HG03469 (cell line): ENCODE data around the gene TNRC18.
"Not testable (repeated sequence)": the region's sequence is repeated elsewhere in the genome, so short reads cannot be mapped to it uniquely, and the experiment has no call there.

ENCODE experiments used
- ATAC-seq: cut with Tn5 transposase; IDR thresholded peaks from one replicate; pipeline ENCODE4 v1.9.1; 2021; ENCODE audit warnings: mild to moderate bottlenecking, moderate library complexity, moderate number of reproducible peaks; ENCODE audit not compliant: unreplicated experiment

TNRC18 gene

DNA sequence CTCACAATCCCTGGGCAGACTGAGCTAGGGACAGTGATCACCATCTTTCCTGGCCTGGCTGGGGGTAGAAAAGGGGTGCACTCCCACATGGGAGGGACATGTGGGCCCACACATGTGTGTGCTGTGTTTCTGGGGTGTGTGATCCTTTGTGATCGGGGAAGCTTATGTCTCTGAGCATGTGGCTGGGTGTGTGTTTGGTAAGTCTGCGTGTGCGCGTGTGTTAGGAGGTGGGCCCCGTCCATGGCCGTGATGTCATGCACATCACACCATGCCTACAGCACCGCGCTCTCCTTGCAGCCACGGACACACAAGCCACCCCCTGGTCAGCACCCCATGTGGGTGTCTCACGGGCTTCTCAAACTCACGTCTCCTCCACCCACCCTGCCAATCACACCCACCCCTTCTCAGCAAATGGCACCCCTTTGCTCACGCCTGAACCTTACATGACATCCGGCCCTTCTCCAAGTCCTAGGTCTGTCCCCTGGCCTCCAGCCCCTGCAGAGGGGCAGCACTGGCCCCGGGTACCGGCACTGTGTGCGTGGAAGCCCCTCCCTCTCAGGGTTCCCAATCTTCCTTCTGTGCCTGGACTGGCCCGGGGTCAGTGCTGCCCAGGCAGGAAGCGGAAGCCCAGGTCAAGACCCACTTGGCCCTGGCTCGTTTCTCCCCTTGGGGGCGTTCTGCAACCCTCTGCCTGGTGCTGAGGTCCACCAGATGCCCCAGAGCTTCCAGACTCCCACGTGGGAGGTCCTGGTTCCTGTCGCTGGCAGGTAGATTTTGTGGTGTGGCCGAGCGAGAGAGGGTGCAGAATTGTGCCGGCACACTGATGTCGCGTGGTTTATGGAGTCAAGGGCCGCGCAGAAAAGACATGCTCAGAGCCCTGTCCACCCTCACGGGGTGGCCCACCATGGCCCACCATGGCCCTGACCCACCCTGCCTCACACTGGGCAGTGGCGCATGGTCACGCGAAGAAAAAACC, 128.3 kb downstream of the TNRC18 start:
- no peak for ATAC-seq

DNA sequence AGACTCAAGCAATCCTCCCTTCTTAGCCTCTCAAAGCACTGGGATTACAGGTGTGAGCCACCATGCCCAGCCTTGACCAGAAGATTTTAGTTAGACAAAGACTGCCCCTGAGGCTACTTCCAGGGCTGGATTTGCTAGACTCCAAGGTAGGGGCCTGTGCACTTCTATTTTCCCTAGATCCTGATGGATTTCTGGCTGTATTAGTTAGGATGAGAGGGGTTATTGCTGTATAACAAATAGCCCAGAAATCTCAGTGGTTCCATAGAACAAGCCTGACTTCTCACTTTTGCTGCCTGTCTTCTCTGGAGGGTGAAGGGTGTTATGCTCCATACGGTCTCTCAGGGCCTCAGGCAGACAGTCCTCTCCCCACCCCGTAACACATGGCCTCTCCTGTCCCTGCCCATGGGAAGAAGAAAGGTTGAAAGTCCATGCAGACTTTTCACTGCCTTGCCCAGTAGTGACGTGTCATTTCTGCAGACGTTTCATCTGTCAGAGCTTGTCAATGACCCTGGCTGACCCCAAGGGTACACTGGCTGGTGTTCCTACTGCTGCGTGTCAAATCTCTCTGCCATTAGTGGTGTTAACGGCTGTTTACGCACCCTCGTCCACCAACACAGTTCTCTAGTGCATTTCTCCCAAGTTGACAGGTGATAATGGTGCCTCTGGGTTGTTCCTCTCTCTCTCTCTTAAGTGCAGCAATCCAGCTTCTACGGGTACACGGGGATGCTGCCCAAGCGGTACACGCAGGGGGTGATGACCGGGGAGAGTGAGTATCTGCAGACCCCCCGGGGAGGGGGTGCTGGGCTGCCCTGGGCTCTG, 129.3 kb downstream of the TNRC18 start:
- no peak for ATAC-seq

DNA sequence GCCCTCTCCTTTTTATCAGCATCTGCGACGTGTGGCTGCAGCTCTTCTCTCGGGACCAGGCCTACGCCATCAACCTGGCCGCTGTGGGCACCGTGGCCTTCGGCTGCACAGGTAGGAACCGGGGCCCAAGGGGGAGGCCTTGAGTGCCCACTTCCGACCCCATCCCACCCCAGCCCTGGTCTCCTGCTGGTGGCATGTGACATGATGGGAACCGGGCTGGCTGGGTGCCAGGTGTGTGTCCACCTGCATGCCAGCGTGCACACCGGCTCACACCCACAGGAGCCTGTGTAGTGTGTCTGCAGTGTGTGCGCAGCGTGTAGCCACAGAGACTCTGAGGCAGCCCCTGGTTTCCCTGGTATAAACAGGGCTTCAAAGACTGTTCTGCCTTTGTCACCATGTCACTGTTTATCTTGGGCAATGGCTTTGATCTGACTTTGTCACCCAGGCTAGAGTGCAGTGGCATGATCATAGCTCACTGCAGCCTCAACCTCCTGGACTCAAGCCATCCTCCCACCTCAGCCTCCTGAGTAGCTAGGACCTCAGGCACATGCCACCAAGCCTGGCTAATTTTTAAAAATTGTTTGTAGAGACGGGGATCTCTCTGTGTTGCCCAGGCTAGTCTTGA, 131.8 kb downstream of the TNRC18 start:
- not testable (repeated sequence) for ATAC-seq

DNA sequence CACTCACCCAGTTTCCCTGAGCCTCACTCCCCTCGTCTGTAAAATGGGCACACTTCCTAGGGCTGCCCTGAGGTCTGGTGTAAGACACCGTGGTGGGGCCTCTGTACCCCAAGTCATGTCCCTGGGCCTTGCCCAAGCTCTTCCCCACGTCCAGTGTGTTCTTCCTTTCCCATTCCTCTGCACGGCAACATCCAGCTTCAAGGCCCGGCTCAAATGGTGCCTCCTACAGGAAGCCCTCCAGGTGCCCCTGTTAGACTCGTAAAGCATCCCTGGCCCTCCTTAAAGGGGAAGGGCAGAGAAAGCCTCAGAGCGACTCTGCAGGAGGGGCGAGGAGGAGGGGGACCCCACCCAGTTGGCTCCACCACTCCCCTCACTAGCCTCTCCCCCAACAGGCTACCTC, 132.3 kb downstream of the TNRC18 start:
- no peak for ATAC-seq

DNA sequence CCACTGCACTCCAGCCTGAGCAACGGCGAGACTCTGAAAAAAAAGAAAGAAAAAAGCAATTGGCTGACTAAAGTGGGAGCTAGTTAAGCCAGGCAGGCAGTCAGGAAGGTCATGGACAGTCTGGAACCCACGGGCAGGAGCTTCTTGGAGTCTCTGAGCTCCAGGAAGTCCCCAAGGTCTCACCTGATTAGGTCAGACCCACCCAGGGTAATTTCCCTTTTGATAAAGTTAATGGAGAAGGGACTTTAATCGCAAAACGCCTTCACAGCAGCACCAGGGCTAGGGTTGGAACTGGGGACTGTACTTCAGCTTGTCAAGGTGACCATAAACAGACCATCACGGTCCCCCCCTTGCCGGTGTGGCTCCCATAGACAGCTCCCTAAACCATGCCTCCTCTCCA, 134.3 kb downstream of the TNRC18 start:
- ATAC-seq: no peak

DNA sequence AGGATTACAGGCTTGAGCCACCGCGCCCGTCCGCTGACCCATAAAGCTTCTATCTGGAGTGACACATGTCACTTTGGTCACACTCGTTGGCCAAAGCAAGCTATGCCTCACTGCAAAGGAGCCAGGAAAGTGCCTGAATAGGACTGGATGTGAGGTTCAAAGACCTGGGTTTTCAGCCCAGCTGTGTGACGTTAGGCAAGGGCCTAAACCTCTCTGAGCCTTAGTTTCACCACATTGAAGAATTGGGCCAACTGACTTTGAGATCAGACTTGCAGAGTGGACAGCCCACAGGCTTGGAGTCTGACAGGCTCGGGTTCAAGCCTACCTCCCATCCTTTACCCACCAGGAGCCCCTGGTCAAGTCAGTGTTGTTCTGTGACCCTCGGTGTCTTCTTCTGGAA, 135.1 kb downstream of the TNRC18 start:
- ATAC-seq: not testable (repeated sequence)

DNA sequence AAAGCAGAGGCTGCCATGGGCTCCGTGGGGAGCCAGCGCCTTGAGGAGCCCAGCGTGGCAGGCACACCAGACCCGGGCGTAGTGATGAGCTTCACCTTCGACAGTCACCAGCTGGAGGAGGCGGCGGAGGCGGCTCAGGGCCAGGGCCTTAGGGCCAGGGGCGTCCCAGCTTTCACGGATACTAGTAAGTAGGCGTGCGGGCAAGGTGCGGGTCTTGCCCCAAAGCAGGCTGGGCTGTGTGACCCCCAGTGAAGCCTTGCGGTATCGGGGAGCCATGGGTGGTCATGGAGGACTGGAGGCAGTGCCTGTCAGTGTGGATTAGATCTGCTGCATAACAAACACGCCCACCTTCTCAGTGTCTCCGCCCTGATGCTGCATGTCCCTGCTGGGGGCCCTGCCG, 135.8 kb downstream of the TNRC18 start:
- no peak for ATAC-seq

DNA sequence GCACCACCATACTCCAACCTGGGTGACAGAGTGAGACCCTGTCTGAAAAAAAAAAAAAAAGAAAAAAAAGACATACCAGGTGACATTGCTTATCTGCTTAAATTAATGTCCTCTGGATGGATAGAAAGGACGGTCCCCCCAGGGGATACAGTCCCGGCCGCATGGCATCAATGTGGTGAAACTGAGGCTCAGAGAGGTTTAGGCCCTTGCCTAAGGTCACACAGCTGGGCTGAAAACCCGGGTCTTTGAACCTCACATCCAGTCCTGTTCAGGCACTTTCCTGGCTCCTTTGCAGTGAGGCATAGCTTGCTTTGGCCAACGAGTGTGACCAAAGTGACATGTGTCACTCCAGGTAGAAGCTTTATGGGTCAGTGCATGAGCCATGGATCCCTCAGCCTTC, 136.3 kb downstream of the TNRC18 start:
- not testable (repeated sequence) for ATAC-seq

DNA sequence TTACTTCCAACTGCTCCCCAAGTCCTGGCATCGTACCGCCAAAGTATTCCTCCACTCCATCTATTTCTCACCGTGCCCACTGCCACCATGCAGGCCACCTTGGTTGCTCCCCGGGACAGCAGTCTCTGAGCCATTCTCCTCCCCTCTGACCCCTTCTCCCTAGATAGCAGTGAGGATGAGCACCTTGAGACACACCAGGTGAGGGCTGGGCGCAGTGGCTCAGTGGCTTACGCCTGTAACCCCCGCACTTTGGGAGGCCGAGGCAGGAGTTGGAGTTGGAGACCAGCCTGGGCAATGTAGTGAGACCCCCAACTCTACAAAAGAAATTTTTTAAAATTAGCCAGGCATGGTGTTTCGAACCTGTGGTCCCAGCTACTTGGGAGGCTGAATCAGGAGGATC, 136.7 kb downstream of the TNRC18 start:
- no peak for ATAC-seq

DNA sequence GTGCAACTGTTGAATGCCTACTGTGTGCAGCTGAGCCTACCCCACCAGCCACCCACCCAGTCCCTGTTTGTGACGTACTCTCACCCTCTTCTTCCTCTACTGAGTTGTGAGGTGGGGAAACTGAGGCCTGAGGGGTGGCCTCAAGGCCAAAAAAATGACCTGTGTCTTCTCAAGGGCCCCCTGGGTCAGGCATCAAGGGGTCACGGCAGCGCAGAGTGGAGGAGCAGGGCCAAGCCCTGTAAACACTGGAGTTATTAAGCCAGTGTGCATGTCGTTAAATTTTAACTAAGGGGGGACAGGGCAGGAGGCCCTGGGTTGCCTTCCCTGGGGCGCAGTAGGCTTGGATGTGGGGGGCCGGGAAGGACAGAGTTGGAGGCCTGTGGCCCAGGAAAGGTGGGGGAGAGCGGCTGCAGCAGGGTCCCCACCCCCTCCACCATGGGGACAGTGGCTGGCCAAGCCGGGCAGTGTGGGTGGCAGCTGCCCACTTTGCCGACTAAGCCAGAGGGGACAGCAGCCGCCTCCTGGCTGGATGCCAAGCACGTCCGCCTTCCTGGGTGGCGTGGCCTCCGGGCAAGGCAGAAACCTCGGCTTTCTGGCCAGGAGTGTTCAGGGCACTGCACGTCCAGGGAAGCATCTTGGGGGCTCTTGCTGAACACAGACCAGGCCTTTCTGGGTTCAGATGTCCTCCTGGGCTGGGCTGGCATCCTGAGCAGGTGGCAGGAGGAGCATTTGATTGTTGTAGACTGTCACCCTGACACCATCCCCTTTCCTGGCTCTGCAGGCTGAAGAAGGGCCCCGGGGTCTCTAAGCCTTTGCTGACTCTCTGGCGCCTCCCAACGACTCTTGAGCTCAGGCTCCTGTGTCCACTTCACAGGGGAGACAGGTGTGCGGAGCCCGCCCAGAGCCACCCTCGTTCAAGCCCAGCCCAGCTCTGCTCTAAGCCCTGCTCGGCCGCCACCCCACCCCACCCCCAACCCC, 139.0 kb downstream of the TNRC18 start:
- ATAC-seq: no peak

DNA sequence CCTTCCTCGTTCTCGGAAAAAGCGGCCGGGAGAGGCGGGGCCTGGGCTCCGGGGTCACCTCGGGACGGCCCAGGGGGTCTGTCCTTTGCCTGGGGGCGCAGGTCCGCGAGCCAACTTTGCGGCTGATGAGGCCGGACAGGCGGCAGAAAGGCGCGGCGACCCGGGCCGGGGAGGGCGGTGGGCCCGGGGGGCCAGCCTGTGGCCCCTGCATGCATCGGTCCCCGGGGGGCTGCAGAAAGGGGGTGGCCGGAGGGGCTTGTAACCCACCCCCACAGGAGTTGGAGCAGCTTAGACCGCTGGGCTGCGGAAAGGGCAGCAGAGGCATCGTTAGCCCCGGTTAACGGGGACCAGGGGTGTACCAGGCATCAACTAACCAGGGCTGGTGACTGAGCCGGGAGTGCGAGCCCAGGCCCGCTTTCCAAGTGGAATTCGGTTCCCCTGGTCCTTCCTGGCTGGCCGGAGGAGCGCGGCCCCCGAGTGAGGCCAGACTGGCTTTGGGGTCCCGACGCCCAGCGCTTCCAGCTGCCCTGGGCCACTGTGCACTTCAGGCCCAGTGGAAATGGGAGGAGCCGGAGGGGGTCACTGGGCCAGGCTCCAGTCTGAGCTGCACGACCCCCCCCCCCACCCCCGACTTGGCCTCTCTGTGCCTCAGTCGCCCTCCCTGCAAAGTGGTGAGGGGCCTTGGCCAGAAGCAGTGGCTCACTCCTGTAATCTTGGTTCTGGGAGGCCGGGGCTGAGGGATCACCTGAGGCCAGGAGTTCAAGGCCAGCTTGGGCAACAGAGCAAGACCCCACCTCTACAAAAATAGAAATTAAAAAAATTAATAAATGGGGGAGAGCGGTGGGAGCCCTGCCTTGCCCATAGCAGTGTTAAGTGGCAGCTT, 140.0 kb downstream of the TNRC18 start:
- ATAC-seq: no peak

DNA sequence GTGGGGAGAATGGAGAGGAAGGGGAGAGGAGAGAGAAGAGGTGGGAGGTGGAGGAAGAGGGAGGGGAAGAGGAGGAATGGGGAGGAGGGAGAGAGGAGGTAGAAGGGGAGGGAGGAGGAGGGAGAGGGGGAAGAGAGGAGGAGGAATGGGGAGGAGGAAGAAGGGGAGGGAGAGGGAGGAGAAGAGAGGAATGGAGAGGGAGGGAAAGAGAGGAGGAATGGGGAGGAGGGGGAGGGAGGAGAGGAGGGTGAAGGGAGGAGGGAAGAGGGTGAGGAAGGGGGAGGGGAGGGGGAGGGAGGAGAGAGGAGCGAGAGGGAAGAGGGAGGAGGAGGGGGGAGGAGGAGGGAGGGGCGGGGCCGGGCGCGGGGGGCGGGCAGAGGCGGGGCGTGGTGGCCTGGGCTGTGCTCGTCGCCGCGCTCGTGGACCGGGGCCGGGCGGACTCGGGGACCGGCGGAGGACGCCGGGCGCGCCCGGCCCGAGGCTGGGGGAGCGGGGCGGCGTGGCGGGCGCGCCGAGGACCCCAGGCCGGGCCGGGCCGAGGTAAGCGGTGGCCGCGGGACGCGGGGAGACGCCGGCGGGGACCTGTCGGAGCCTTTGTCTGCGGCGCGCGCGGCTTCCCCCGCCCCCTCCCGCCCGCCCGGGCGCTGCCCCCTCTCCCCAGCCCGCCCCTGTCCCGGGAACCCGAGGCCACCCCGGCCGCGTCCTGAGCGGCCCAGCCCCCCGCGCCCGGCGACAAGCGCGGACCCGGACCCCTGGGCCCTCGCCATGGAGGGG, 140.9 kb downstream of the TNRC18 start, which contains the start of gene SLC29A4:
Gene SLC29A4, plus strand, starts transcription at position 401 of the 774 bp plus-strand sequence. CDS start 4,874 bp downstream, outside the sequence.
- ATAC-seq: no peak

DNA sequence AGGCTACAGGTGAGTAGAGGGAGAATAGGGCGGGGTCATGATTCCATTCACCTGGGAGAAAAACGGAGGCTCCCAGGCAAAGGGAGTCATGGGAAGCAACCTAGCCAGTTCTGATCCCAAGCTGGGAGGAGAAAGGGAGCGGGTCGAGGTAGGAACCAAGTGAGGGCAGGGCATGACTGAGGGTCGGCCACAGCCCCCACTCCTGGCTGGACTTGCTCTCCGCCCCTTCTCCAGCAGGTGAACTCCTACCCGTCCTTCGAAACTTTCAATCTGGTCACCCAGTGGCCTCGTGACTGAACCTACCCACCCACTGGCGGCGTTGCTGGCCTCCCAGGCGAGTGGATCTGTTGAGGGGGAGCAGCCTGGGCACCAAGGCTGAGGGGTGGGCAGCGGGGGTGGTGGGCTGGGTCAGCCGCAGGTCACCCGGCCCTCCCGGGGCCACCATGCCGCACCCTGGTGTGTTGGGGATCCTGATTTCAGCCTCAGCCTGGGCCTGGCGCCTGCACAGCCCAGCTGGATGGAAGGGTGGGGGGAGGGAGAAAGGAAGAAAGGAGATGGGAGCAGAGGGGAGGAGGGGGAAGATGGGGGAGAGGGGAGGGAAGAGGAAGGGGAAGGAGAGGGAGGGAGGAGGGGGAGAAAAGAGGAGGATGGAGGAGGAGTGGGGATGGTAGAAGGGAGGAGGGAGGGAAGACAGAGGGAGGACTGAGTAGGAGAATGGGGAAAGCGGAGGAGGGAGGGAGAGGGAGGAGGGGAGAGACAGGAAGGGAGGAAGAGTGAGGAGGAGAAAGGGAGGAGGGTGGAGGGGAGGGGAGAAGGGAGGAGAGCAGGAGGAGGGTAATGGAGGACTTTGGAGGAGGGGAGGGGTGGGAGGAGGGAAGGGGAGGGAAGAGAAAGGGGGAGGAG, 141.8 kb downstream of the TNRC18 start:
- not testable (repeated sequence) for ATAC-seq

DNA sequence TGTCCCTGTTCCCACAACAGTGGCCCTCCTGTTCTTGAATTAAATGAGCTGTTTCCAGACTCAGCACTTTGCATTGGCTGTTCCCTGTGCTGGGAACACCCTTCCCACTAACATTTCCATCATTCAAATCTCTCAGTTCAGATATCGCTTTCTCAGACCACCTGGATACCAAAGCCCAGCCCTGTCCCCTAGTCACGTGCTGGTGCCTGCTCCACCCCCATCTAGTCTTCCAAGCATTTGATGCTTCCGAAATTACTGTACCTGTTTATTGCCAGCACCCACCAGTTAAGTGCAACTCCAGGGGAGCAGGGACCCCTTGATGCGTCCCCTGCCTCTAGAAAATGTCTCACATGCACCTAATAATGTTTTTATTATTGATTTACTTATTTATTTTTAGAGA, 143.9 kb downstream of the TNRC18 start:
- no peak for ATAC-seq

DNA sequence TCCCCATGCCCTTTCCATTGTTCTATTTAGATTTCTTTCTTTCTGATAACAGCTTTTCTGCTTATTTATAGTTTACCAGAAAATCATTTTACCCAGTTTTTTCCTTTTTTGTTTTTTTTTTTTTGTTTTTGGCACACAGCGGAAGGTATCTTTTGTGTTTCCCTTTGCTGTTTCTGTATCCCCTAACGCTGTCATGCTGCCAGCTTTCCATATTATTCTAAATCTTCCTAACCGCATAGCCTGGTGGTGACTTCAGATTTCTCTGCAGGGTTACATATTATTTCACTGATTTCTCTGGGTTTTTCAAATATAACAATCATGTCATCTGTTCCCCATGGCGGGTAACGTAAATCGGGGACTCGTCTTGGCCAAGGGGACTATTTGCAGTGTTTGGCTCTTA, 144.9 kb downstream of the TNRC18 start:
- ATAC-seq: no peak

DNA sequence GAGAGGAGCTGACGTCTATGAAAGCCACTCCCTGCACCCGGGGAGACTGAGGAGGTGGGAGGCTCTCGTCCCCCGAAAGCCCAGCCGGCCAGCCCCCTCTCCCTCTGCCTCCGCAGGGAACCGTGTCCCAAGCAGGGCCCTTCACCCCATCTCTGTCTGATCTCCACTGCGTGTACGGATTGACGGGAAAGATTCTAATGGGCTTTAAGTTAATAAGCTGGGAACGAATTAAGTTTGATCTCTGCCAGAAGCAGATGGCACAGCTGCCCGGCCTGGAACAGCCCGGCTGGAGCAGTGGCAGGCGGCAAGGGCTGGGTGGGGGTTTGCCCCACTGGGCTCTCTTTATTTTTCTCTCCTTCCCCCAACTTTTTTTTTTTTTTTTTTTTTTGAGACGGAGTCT, 147.0 kb downstream of the TNRC18 start:
- no peak for ATAC-seq

DNA sequence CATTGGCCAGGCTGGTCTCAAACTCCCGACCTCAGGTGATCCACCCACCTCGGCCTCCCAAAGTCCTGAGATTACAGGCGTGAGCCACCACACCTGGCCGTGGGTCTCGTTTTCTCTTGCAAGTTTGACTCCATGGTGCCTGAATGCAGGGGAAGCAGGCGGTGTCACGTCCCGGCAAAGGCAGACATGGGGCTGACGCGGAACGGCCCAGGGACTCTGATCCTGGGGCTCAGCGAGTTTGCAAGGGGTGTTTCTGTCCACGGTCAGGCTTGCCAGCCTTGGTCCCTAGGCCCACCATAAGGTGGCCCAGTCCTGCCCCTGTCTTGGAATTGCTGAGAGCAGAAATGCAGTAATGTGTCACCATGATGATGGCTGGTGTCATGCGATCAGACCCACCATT, 147.5 kb downstream of the TNRC18 start:
- ATAC-seq: not testable (repeated sequence)
